H9 (cell line): ENCODE results near the gene ZNF469. TPM values are rescaled to one million over a fixed set of nuclear protein-coding genes. Genes with fewer than 3 reads are reported as not detected.

ENCODE experiments used
- DNase-seq: peaks from one replicate; pipeline ENCODE4 v3.0.0-alpha.2; 2017
- H2AFZ ChIP-seq: one replicate; pipeline ENCODE4 v1.6.1; 2013; ENCODE audit warnings: mild to moderate bottlenecking, low read length, control low read depth, moderate library complexity
- H2AK5ac ChIP-seq: 2 replicates; pipeline ENCODE4 v1.6.1; 2013; ENCODE audit warnings: low read length, control low read depth, mixed read lengths; ENCODE audit not compliant: insufficient read length
- H2BK120ac ChIP-seq: one replicate; pipeline ENCODE4 v1.6.1; 2013; ENCODE audit warnings: low read depth, mild to moderate bottlenecking, low read length, control low read depth, inconsistent platforms; ENCODE audit not compliant: poor library complexity, severe bottlenecking
- H2BK12ac ChIP-seq: 2 replicates; pipeline ENCODE4 v1.6.1; 2013; ENCODE audit warnings: low read length, control low read depth, mixed read lengths, low read depth; ENCODE audit not compliant: insufficient read length
- H2BK15ac ChIP-seq: 2 replicates; pipeline ENCODE4 v1.6.1; 2013; ENCODE audit warnings: low read depth, low read length, control low read depth
- H2BK20ac ChIP-seq: one replicate; pipeline ENCODE4 v1.6.1; 2013; ENCODE audit warnings: low read depth, mild to moderate bottlenecking, low read length, control low read depth, inconsistent platforms; ENCODE audit not compliant: poor library complexity, severe bottlenecking
- H2BK5ac ChIP-seq: 2 replicates; pipeline ENCODE4 v1.6.1; 2013; ENCODE audit warnings: low read length, control low read depth, mixed read lengths; ENCODE audit not compliant: insufficient read length
- H3K14ac ChIP-seq: 2 replicates; pipeline ENCODE4 v1.6.1; 2013; ENCODE audit warnings: low read length, control low read depth; ENCODE audit not compliant: insufficient read depth
- H3K18ac ChIP-seq: 2 replicates; pipeline ENCODE4 v1.6.1; 2013; ENCODE audit warnings: low read depth, mild to moderate bottlenecking, mixed read lengths, low read length, control low read depth; ENCODE audit not compliant: insufficient read length
- H3K23ac ChIP-seq: 2 replicates; pipeline ENCODE4 v1.6.1; 2013; ENCODE audit warnings: low read length, control low read depth, mixed read lengths, low read depth; ENCODE audit not compliant: insufficient read length
- H3K23me2 ChIP-seq: 2 replicates; pipeline ENCODE4 v1.6.1; 2013; ENCODE audit warnings: low read depth, mild to moderate bottlenecking, mixed read lengths, low read length, control low read depth; ENCODE audit not compliant: insufficient read length, poor library complexity, severe bottlenecking
- H3K27ac ChIP-seq: 2 replicates; pipeline ENCODE4 v1.5.1; 2013; ENCODE audit warnings: low read length, control low read depth, mixed read lengths, low read depth; ENCODE audit not compliant: insufficient read length
- H3K27me3 ChIP-seq: 2 replicates; pipeline ENCODE4 v1.6.1; 2013; ENCODE audit warnings: low read length, control low read depth, inconsistent platforms; ENCODE audit not compliant: insufficient read depth
- H3K4ac ChIP-seq: 2 replicates; pipeline ENCODE4 v1.6.1; 2013; ENCODE audit warnings: low read depth, mild to moderate bottlenecking, control low read depth, inconsistent platforms, low read length, moderate library complexity
- H3K4me1 ChIP-seq: 2 replicates; pipeline ENCODE4 v1.6.1; 2013; ENCODE audit warnings: low read length, control low read depth, inconsistent platforms; ENCODE audit not compliant: insufficient read depth
- H3K4me2 ChIP-seq: 2 replicates; pipeline ENCODE4 v1.6.1; 2013; ENCODE audit warnings: low read length, control low read depth, mixed read lengths; ENCODE audit not compliant: insufficient read length, insufficient read depth
- H3K56ac ChIP-seq: 2 replicates; pipeline ENCODE4 v1.6.1; 2013; ENCODE audit warnings: low read depth, mild to moderate bottlenecking, mixed read lengths, low read length, control low read depth; ENCODE audit not compliant: insufficient read length
- H3K79me1 ChIP-seq: 2 replicates; pipeline ENCODE4 v1.6.1; 2013; ENCODE audit warnings: low read depth, mild to moderate bottlenecking, moderate library complexity, low read length, control low read depth, inconsistent platforms; ENCODE audit not compliant: insufficient read depth, poor library complexity, severe bottlenecking
- H3K79me2 ChIP-seq: 2 replicates; pipeline ENCODE4 v1.6.1; 2013; ENCODE audit warnings: low read length, control low read depth, inconsistent platforms; ENCODE audit not compliant: insufficient read depth
- H3K9ac ChIP-seq: 2 replicates; pipeline ENCODE4 v1.6.1; 2013; ENCODE audit warnings: low read length, control low read depth, mixed read lengths; ENCODE audit not compliant: insufficient read length; ENCODE audit errors: extremely low read depth
- H3K9me3 ChIP-seq: one replicate; pipeline ENCODE4 v1.6.1; 2013; ENCODE audit warnings: low read depth, low read length, inconsistent platforms; ENCODE audit not compliant: control insufficient read depth
- H3T11ph ChIP-seq: one replicate; pipeline ENCODE4 v1.6.1; 2013; ENCODE audit warnings: mild to moderate bottlenecking, low read length, control low read depth, inconsistent platforms
- H4K20me1 ChIP-seq: one replicate; pipeline ENCODE4 v1.6.1; 2013; ENCODE audit not compliant: control insufficient read depth, insufficient read length, insufficient read depth
- H4K5ac ChIP-seq: 2 replicates; pipeline ENCODE4 v1.6.1; 2013; ENCODE audit warnings: low read depth, mild to moderate bottlenecking, mixed read lengths, low read length, control low read depth; ENCODE audit not compliant: insufficient read length
- H4K8ac ChIP-seq: replicated peaks from 2 replicates; pipeline ENCODE4 v1.6.1; 2013; ENCODE audit warnings: low read length, control low read depth, mixed read lengths, low read depth; ENCODE audit not compliant: insufficient read length
- H4K91ac ChIP-seq: 2 replicates; pipeline ENCODE4 v1.6.1; 2013; ENCODE audit warnings: low read depth, mild to moderate bottlenecking, moderate library complexity, mixed read lengths, low read length, control low read depth; ENCODE audit not compliant: insufficient read length
- H3K27ac Mint-ChIP-seq, 3 experiments: 2 replicates in 2 of 3; 3 replicates in 1 of 3; pipeline ENCODE4 v1.8.0; 2020 to 2021; ENCODE audit warnings: mixed read lengths in 3 of 3, mild to moderate bottlenecking in 1 of 3, moderate library complexity in 1 of 3
- H3K27me3 Mint-ChIP-seq: 2 replicates; pipeline ENCODE4 v1.8.0; 2021; ENCODE audit warnings: low read depth, mild to moderate bottlenecking, moderate library complexity, mixed read lengths
- H3K36me3 Mint-ChIP-seq, 3 experiments: 2 replicates in 2 of 3; 3 replicates in 1 of 3; pipeline ENCODE4 v1.8.0; 2020 to 2021; ENCODE audit warnings: low read depth in 3 of 3, mixed read lengths in 3 of 3; ENCODE audit not compliant: insufficient read depth in 1 of 3
- H3K4me1 Mint-ChIP-seq, 2 experiments: 2 replicates each; pipeline ENCODE4 v1.8.0; 2020; ENCODE audit warnings: mixed read lengths in 2 of 2
- H3K4me3 Mint-ChIP-seq, 2 experiments: 2 replicates in 1 of 2; 3 replicates in 1 of 2; pipeline ENCODE4 v1.8.0; 2020 to 2021; ENCODE audit warnings: mild to moderate bottlenecking in 2 of 2, mixed read lengths in 2 of 2, moderate library complexity in 1 of 2
- H3K9me3 Mint-ChIP-seq, 2 experiments: 2 replicates in 1 of 2; 3 replicates in 1 of 2; pipeline ENCODE4 v1.8.0; 2020; ENCODE audit warnings: mild to moderate bottlenecking in 2 of 2, mixed read lengths in 2 of 2, moderate library complexity in 1 of 2
- WGBS: extraction: QIAGEN DNeasy Blood & Tissue Kit; methylation state at CpG from one replicate; pipeline ENCODE4 v1.1.7; 2013; ENCODE audit warnings: missing lambda C conversion rate, low lambda C conversion rate, mixed read lengths; ENCODE audit not compliant: insufficient read length; ENCODE audit errors: extremely low coverage; 5-methylcytosine and 5-hydroxymethylcytosine counted together
- total RNA-seq: library from RNA; stranded (reverse); gene quantifications from 2 replicates; pipeline ENCODE4 v1.2.1, GENCODE V29; 2021
- TF ChIP-seq, protein P1 (sequence below): fragments of 200-600 bp; sonication (generic); conservative IDR thresholded peaks from 3 replicates; pipeline ENCODE4 v1.8.0; 2021; ENCODE audit warnings: antibody characterized with exemption, mild to moderate bottlenecking

ZNF469 gene
- total RNA-seq, 1 experiment from 2014 or later, result 4.4 TPM

DNA sequence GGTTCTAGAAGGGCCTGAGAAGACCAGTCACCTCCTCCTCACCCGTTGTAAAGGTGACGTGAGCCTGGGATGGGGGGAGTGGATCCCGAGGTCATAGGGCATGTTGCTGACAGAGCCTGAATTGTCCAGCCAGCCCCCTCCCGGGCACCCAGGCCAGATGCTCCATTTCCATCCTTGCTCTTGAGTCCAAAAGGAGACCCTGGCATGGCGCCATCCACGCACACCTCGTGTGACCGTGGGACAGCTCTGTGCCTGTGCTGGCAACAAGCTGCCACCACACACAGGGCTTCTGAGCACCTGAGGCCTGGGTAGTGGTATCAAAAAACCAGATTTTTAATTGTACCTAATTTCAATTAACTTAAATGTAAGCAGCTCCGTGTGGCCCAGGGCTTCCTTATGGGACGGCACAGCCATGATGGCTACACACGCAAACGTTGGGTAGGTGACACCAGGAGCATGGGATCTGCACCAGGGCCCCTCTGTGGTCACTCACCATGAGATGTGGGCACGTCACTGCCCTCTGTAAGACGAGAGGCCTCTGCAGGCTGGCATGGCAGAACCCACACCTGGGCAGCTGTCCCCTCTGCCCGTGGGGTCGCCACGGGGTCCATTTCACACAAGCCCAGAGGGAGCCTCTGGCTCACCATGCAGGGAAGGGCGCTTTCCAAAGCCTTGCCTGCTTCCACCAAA lies 37.6 kb upstream of the ZNF469 start:
- no peak overlapping the region for H3K9ac ChIP-seq
- no peaks in the 10 kb centered on the region for H3K79me1 ChIP-seq
- H4K5ac ChIP-seq, result no peak overlapping the region
- H4K8ac ChIP-seq, result no peak overlapping the region
- H3K56ac ChIP-seq, result no peak overlapping the region
- no peak overlapping the region for H3K23ac ChIP-seq
- H3K9me3 ChIP-seq, result no peaks in the 10 kb centered on the region
- H2BK120ac ChIP-seq, result no peak overlapping the region
- Mint-ChIP-seq H3K36me3 (peaks cover 0 to 7% (median 0%) of the 10 kb centered on the region in 3 experiments; a peak in 3 of 7 replicates), H3K27me3 (peaks cover 6% of the 10 kb centered on the region), H3K4me1 (peaks cover 0 to 3% of the 10 kb centered on the region in 2 experiments; a peak in 1 of 4 replicates), H3K9me3 (peaks cover 11 to 14% of the 10 kb centered on the region in 2 experiments), H3K4me3 (no peak overlapping the region), H3K27ac (no peak overlapping the region)
- H3K4me1 ChIP-seq, result no peaks in the 10 kb centered on the region
- no peak overlapping the region for H2BK15ac ChIP-seq
- no peak overlapping the region for H4K91ac ChIP-seq
- no peak overlapping the region for H3K4ac ChIP-seq
- H2BK5ac ChIP-seq, result no peak overlapping the region
- no peaks in the 10 kb centered on the region for H4K20me1 ChIP-seq
- TF ChIP-seq, protein P1, sequence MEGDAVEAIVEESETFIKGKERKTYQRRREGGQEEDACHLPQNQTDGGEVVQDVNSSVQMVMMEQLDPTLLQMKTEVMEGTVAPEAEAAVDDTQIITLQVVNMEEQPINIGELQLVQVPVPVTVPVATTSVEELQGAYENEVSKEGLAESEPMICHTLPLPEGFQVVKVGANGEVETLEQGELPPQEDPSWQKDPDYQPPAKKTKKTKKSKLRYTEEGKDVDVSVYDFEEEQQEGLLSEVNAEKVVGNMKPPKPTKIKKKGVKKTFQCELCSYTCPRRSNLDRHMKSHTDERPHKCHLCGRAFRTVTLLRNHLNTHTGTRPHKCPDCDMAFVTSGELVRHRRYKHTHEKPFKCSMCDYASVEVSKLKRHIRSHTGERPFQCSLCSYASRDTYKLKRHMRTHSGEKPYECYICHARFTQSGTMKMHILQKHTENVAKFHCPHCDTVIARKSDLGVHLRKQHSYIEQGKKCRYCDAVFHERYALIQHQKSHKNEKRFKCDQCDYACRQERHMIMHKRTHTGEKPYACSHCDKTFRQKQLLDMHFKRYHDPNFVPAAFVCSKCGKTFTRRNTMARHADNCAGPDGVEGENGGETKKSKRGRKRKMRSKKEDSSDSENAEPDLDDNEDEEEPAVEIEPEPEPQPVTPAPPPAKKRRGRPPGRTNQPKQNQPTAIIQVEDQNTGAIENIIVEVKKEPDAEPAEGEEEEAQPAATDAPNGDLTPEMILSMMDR, result no peak
- H2AK5ac ChIP-seq, result no peak overlapping the region
- no peak for DNase-seq
- H3K18ac ChIP-seq, result no peak overlapping the region
- no peaks in the 10 kb centered on the region for H3K79me2 ChIP-seq
- H2BK12ac ChIP-seq, result no peak overlapping the region
- H2AFZ ChIP-seq, result no peak overlapping the region
- H3T11ph ChIP-seq, result no peak overlapping the region
- WGBS, result no CpG with 5 or more reads among the region's 18 CpGs
- no peak overlapping the region for H3K4me2 ChIP-seq
- no peak overlapping the region; the same call in 1 of the 2 replicates for H3K14ac ChIP-seq
- no peaks in the 10 kb centered on the region for H3K27me3 ChIP-seq
- no peak overlapping the region for H3K27ac ChIP-seq
- H3K23me2 ChIP-seq, result no peaks in the 10 kb centered on the region
- no peak overlapping the region for H2BK20ac ChIP-seq
